Measurements from ENCODE around the gene FNDC10.
A peak's percentile ranks its signal among the peaks of the same experiment; 100 is the strongest.
"Not testable (repeated sequence)": the region's sequence is repeated elsewhere in the genome, so short reads cannot be mapped to it uniquely, and the experiment has no call there.

The FNDC10 gene

DNA sequence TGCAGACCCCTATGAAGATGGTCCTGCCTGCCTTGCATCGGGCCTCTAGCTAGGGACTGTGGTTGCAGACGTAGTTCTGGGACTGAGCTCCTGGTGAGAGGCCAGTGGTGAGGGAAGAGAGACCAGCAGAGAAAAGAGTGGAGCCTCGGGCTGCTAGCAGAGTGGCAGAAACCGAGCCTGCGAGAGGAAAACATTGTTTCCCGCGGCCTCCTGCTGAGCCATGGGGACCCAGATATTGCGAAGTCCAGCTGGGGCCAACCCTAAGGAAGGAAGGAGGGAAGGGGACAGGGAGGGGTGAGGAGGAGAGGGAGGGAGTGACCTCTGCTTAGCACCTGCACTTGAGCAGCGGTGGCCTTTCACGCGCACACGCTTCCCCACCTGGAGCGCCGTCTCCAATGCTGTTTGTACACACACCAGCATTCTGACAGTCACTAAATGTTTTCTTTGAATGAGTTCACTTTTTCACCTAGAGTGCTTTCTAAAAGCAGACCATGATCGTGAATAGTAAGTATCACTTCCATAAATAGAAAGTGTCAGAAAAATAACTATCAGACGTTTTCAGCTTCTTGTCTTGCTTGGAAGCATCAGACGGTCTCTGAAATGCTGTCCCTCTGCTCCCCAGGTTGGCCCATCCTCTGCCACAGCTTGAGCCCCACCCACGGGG, 2.5 kb upstream of the FNDC10 start:
- Histone ChIP-seq H3K4me1 (ENCODE audit: control insufficient read depth, insufficient read depth, low read length) (no peaks in the 10 kb centered on the region), H3K9ac (ENCODE audit: low read depth, low read length) (no peak overlapping the region), H3K36me3 (ENCODE audit: control insufficient read depth, insufficient read depth, low read length) (no peaks in the 10 kb centered on the region), H3K9me3 (ENCODE audit: control insufficient read depth, insufficient read depth, low read length) (no peaks in the 10 kb centered on the region), H3K27me3 (ENCODE audit: control insufficient read depth, insufficient read depth, low read length) (peaks cover 39% of the 10 kb centered on the region), H3K4me3 (ENCODE audit: low read depth, low read length) (no peak overlapping the region), H3K27ac (ENCODE audit: low read depth, low read length) (no peak overlapping the region)

DNA sequence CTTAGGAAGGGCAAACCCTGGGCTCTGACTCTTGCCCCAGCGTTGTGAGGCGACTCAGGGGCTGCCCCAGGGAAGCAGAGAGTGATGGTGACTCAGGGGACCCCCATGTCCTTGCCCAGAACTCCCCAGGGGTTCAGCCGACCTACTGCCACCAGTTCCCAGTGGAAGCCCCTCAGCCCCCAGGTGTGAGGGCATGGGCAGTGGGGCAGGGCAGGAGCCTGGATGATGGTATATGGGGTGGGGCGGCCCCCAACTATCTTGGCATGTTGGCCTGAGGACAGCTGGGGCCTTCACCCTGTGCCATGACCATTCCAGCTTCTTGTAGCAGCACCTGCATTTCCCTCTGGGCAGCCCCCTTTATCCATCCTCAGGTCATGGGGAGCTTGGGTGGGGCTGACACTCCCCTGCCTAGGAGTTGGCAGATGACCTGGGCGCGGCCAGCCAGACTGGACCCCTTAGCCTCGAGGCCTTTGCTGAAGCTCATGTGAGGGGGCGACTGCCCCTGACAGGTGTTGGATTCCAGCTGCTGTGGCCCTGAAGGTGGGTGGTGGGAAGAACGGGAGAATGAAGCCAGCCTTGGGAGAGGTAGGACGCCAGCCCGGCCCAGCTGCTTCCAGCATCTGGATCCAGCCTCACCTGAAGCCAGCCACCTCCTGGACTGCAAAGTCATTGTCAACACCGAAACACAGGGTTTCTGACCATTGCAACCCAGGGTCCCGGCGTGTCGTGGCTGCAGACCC, 1.8 kb upstream of the FNDC10 start:
- H3K36me3 ChIP-seq (ENCODE audit: control insufficient read depth, insufficient read depth, low read length), result no peaks in the 10 kb centered on the region
- H3K27me3 ChIP-seq (ENCODE audit: control insufficient read depth, insufficient read depth, low read length), result peaks cover 39% of the 10 kb centered on the region
- H3K27ac ChIP-seq (ENCODE audit: low read depth, low read length), result no peak overlapping the region

GRCh38 chr1:1600861-1601563, 1.1 kb upstream of the FNDC10 start:
- Histone ChIP-seq H3K9me3 (ENCODE audit: control insufficient read depth, insufficient read depth, low read length) (no peaks in the 10 kb centered on the region), H3K36me3 (ENCODE audit: control insufficient read depth, insufficient read depth, low read length) (no peaks in the 10 kb centered on the region), H3K27me3 (ENCODE audit: control insufficient read depth, insufficient read depth, low read length) (peaks cover 47% of the 10 kb centered on the region), H3K4me3 (ENCODE audit: low read depth, low read length) (peak overlapping the region; percentile 68; the same call in 1 of the 2 replicates), H3K9ac (ENCODE audit: low read depth, low read length) (no peak overlapping the region), H3K27ac (ENCODE audit: low read depth, low read length) (no peak overlapping the region), H3K4me1 (ENCODE audit: control insufficient read depth, insufficient read depth, low read length) (peaks cover 5% of the 10 kb centered on the region; the same call in 1 of the 2 replicates)

More for the DNA sequence above, 1.8 kb upstream of the FNDC10 start:
- no peak overlapping the region for H3K4me3 ChIP-seq (ENCODE audit: low read depth, low read length)
- no peak overlapping the region for H3K9ac ChIP-seq (ENCODE audit: low read depth, low read length)
- H3K9me3 ChIP-seq (ENCODE audit: control insufficient read depth, insufficient read depth, low read length), result no peaks in the 10 kb centered on the region
- peaks cover 4% of the 10 kb centered on the region; the same call in 1 of the 2 replicates for H3K4me1 ChIP-seq (ENCODE audit: control insufficient read depth, insufficient read depth, low read length)

GRCh38 chr1:1599030-1599934, 653 bp downstream of the FNDC10 start:
- Histone ChIP-seq H3K4me3 (ENCODE audit: low read depth, low read length) (peak overlapping the region; percentile 58), H3K27ac (ENCODE audit: low read depth, low read length) (no peak overlapping the region), H3K9me3 (ENCODE audit: control insufficient read depth, insufficient read depth, low read length) (no peaks in the 10 kb centered on the region), H3K9ac (ENCODE audit: low read depth, low read length) (no peak overlapping the region), H3K27me3 (ENCODE audit: control insufficient read depth, insufficient read depth, low read length) (peaks cover 50% of the 10 kb centered on the region), H3K36me3 (ENCODE audit: control insufficient read depth, insufficient read depth, low read length) (no peaks in the 10 kb centered on the region), H3K4me1 (ENCODE audit: control insufficient read depth, insufficient read depth, low read length) (peaks cover 5% of the 10 kb centered on the region; the same call in 1 of the 2 replicates)

- Histone ChIP-seq H3K4me1 (ENCODE audit: control insufficient read depth, insufficient read depth, low read length) (peaks cover 5% of the 10 kb centered on the region; the same call in 1 of the 2 replicates), H3K27me3 (ENCODE audit: control insufficient read depth, insufficient read depth, low read length) (peaks cover 50% of the 10 kb centered on the region), H3K36me3 (ENCODE audit: control insufficient read depth, insufficient read depth, low read length) (no peaks in the 10 kb centered on the region), H3K9ac (ENCODE audit: low read depth, low read length) (no peak overlapping the region), H3K9me3 (ENCODE audit: control insufficient read depth, insufficient read depth, low read length) (no peaks in the 10 kb centered on the region), H3K27ac (ENCODE audit: low read depth, low read length) (no peak overlapping the region), H3K4me3 (ENCODE audit: low read depth, low read length) (no peak overlapping the region; the same call in 1 of the 2 replicates)
These were observed 1.3 kb downstream of the FNDC10 start for GRCh38 chr1:1598720-1599029.

DNA sequence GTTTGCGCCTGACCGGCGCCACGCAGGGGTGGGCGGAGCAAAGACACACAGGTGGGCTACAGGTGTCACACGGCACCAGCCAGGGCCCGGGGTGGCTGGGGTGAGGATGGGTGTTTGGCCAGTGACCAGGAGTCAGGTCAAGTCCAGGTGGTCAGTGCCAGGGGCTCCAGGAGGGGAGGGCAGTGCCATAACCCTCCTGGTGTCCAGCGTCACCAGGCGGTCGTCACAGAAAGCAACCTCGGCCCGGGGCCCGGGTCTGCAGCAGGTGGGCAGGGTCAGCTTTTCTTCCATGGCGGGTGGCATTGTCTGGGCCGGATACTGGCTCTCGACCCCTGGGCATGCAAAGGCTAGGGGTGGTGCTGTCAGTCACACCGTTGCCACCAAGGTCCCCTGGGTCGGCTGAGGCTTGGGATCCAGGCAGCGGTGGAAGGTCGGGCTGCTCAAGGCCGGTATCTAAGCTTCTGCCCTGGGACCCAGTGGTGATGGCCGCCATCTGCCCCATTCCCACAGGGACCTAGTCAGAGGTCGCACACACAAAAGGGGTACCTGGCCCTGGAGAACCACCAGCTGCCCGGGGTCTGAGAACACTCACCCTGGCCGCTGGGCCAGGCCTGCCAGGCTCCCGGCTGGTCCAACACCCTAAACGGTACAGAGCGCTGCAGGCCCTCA, 1.8 kb downstream of the FNDC10 start:
- H3K27ac ChIP-seq (ENCODE audit: low read depth, low read length), result no peak overlapping the region
- H3K27me3 ChIP-seq (ENCODE audit: control insufficient read depth, insufficient read depth, low read length), result peaks cover 50% of the 10 kb centered on the region
- H3K36me3 ChIP-seq (ENCODE audit: control insufficient read depth, insufficient read depth, low read length), result no peaks in the 10 kb centered on the region
- H3K9ac ChIP-seq (ENCODE audit: low read depth, low read length), result no peak overlapping the region
- H3K4me3 ChIP-seq (ENCODE audit: low read depth, low read length), result no peak overlapping the region
- no peaks in the 10 kb centered on the region for H3K9me3 ChIP-seq (ENCODE audit: control insufficient read depth, insufficient read depth, low read length)
- peaks cover 5% of the 10 kb centered on the region; the same call in 1 of the 2 replicates for H3K4me1 ChIP-seq (ENCODE audit: control insufficient read depth, insufficient read depth, low read length)

DNA sequence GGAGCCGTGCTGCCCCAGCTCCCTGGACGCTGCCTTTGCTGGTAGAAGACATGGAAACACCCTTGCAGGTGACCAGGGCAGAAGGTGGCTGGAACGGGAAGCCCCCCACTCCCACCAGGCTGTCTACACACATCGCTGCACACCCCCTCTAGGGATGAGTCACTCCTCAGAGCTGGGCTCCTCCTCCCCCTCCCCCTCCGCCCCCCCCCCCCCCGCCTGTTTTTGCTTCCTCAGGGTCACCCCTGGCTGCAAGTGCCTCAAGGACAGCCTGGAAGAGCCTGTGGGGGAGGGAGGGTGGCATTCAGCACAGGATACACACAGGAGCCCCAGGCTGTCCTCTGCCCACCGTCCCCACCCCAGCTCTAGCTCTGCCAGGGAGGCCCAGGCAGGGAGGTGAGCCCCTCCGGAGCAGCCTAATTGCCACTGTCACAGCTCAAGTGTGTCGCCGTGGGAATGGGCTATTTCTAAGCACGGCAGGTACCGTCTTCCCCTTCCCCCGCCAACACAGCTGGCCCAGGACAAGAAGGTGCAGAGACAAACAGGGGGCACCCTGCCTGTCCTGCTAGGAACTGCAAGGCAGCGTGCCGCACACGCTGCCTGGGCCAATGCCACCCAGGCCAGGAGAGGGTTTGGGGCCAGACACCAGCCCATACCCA, 2.5 kb downstream of the FNDC10 start:
- no peaks in the 10 kb centered on the region for H3K36me3 ChIP-seq (ENCODE audit: control insufficient read depth, insufficient read depth, low read length)
- H3K27ac ChIP-seq (ENCODE audit: low read depth, low read length), result peak overlapping the region; percentile 28
- no peak overlapping the region for H3K9ac ChIP-seq (ENCODE audit: low read depth, low read length)
- peaks cover 47% of the 10 kb centered on the region for H3K27me3 ChIP-seq (ENCODE audit: control insufficient read depth, insufficient read depth, low read length)
- H3K9me3 ChIP-seq (ENCODE audit: control insufficient read depth, insufficient read depth, low read length), result no peaks in the 10 kb centered on the region
- H3K4me1 ChIP-seq (ENCODE audit: control insufficient read depth, insufficient read depth, low read length), result peaks cover 5% of the 10 kb centered on the region; the same call in 1 of the 2 replicates
- H3K4me3 ChIP-seq (ENCODE audit: low read depth, low read length), result 0 out of 2 replicates have a peak overlapping the region, but pooled peaks have one; percentile 34

GRCh38 chr1:1596493-1597274, 3.3 kb downstream of the FNDC10 start:
- no peaks in the 10 kb centered on the region for H3K9me3 ChIP-seq (ENCODE audit: control insufficient read depth, insufficient read depth, low read length)
- peaks cover 5% of the 10 kb centered on the region; the same call in 1 of the 2 replicates for H3K4me1 ChIP-seq (ENCODE audit: control insufficient read depth, insufficient read depth, low read length)
- peaks cover 41% of the 10 kb centered on the region for H3K27me3 ChIP-seq (ENCODE audit: control insufficient read depth, insufficient read depth, low read length)
- no peaks in the 10 kb centered on the region for H3K36me3 ChIP-seq (ENCODE audit: control insufficient read depth, insufficient read depth, low read length)
- H3K27ac ChIP-seq (ENCODE audit: low read depth, low read length), result no peak overlapping the region
- no peak overlapping the region for H3K9ac ChIP-seq (ENCODE audit: low read depth, low read length)
- H3K4me3 ChIP-seq (ENCODE audit: low read depth, low read length), result no peak overlapping the region

DNA sequence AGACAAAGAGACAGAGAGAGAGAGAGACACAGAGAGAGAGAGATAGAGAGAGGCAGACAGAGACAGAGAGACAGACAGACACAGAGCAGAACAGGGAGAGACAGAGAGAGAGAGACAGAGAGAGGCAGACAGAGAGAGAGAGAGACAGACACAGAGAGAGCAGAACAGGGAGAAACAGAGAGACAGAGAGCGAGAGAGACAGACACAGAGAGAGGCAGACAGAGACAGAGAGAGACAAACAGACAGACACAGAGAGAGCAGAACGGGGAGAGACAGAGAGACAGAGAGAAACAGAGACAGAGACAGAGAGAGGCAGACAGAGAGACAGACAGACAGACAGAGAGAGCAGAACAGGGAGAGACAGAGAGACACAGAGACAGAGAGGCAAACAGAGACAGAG, 4.6 kb downstream of the FNDC10 start:
- peaks cover 27% of the 10 kb centered on the region for H3K27me3 ChIP-seq (ENCODE audit: control insufficient read depth, insufficient read depth, low read length)
- H3K36me3 ChIP-seq (ENCODE audit: control insufficient read depth, insufficient read depth, low read length); H3K9ac ChIP-seq (ENCODE audit: low read depth, low read length); H3K27ac ChIP-seq (ENCODE audit: low read depth, low read length); H3K4me3 ChIP-seq (ENCODE audit: low read depth, low read length); H3K4me1 ChIP-seq (ENCODE audit: control insufficient read depth, insufficient read depth, low read length); H3K9me3 ChIP-seq (ENCODE audit: control insufficient read depth, insufficient read depth, low read length): not testable (repeated sequence)

Data from HUES48 (cell line).